ENCODE results near the gene KIAA1328.
"Not testable (repeated sequence)": the region's sequence is repeated elsewhere in the genome, so short reads cannot be mapped to it uniquely, and the experiment has no call there.

KIAA1328 gene

GRCh38 chr18:37161491-37161890, 332.6 kb downstream of the KIAA1328 start:
- DNase-seq: no peak

DNA sequence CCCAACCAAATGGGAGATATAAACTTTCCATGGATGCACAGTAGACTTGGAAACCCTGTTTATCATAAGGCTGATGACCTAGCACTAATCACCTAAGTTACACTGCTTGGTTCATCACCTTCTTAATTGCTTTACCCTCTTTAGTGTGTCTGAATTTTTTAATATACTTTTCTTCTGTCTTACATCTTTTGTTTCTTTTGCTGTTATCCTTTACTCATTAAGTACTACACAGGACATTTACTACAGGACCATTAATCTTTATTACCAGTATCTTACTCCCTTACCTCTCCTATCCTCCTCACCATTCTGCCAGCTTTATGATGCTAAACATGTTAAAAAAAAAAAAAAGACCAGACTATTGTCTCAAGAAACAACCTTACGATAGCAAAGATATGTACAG, 333.6 kb downstream of the KIAA1328 start:
- DNase-seq: no peak

- DNase-seq: no peak
These were observed 334.2 kb downstream of the KIAA1328 start for GRCh38 chr18:37163119-37163518.

- DNase-seq: no peak
These were observed 337.6 kb downstream of the KIAA1328 start for GRCh38 chr18:37166491-37166890.

GRCh38 chr18:37166966-37167365, 338.0 kb downstream of the KIAA1328 start:
- DNase-seq: not testable (repeated sequence)

- no peak for DNase-seq
These were observed 342.1 kb downstream of the KIAA1328 start for GRCh38 chr18:37170984-37171383.

GRCh38 chr18:37173384-37173783, 344.5 kb downstream of the KIAA1328 start:
- no peak for DNase-seq

- peak; percentile 51 for DNase-seq
These were observed 347.0 kb downstream of the KIAA1328 start for GRCh38 chr18:37175727-37176620.

DNA sequence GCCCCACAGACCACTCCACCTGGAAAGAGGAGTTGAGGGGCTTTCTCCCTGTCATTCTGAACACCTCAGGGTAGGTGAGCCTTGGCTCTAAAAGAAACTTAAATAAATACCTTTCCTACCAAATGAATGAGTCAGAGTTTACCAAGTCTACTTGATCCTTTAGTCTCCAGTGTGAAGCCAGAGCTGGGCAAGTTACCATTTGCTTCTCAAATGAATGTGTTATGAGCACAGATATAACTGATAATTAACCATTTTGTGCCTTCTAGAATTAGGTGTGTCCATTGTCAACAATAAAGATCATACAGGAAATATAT, 347.7 kb downstream of the KIAA1328 start:
- DNase-seq: peak; percentile 33

GRCh38 chr18:37179384-37179783, 350.5 kb downstream of the KIAA1328 start:
- DNase-seq: peak; percentile 37

- DNase-seq: no peak
These were observed 351.2 kb downstream of the KIAA1328 start for GRCh38 chr18:37180086-37180485.

DNA sequence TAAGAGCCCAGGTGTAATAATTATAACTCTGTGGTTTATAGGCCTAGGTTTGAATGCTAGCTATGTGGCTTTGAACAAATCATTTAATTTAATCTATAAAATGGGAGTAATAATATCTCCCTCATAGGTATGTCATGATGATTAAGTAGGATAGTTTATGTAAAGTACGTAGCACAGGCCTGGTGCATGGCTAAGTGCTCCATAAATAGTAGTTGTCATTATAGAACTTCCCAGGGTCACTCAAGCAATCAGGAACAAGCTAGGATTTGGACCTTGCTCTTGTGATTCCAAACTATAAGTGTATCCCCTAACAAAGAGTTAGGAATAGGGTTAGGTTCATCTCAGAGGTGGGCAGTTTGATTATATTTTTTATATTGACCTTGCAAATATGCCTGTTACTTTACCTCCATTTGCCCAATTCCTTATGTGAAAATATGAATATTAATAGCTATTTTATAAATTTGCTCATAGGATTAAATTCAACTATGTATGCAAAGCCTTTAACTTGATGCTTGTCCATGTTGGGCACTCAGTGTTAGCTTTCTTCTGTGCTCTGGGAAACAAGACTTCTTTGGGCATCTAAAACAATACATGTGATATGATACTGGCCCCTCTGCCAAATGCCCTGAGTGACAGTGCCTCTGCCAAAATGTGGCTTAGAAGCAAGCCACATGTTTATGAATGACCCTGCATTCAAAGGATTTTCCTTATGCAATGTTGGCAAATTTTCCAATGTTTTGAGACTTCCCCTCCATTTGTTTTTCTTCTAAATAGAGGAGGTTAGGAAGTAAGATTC, 353.6 kb downstream of the KIAA1328 start:
- no peak for DNase-seq

DNA sequence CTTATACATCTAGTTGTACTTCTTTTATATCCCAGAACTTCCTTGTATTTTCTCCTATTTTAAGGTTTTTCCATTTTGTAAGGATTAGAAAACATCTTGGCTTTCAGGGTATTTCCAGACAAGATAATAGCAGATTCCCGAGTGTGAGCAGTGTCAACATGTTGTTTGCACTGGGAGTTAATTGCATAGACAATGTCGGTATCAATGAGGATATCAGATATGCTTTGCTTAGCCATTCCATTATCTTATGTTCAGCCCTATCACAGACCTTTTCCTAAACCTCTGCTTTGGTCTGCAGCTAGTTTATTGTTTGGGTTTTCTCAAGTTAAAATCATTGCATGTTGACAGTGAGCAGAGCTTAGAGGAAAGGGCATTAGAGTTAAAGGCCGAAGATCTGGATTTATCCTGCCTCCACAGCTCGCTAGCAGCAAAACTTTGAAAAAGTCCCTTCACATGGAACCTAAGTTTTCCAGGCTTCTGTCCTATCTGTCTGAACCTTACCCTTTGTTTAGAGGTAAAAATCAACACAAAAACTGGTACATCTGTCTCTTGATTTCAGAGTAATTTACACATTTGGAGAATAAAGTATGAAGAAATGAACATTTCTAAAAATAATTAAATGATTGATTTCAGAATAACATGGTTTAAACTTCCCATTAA, 355.4 kb downstream of the KIAA1328 start:
- DNase-seq: no peak

- DNase-seq: no peak
These were observed 359.3 kb downstream of the KIAA1328 start for GRCh38 chr18:37188016-37188791.

- no peak for DNase-seq
These were observed 370.8 kb downstream of the KIAA1328 start for GRCh38 chr18:37199741-37200140.

GRCh38 chr18:37207343-37207742, 378.4 kb downstream of the KIAA1328 start:
- no peak for DNase-seq

DNA sequence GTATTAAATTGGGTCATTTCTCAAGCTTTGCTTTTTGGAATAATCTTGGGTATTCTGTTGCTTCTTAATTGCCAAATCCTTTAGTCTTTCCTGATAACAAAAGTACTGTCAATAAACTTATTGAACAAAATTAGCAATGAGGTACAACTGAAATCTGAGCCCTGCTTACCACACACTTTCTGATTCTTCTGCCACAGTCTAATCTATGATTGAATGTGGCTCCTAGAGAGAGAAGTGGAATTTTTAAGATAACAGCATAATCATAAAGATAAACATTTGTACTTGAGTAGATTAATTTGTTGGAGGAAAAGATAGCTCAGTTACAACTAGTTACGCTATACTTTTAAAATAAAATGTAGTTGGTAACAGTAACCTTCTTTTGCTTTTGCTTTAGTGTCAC, 381.9 kb downstream of the KIAA1328 start:
- DNase-seq: no peak

DNA sequence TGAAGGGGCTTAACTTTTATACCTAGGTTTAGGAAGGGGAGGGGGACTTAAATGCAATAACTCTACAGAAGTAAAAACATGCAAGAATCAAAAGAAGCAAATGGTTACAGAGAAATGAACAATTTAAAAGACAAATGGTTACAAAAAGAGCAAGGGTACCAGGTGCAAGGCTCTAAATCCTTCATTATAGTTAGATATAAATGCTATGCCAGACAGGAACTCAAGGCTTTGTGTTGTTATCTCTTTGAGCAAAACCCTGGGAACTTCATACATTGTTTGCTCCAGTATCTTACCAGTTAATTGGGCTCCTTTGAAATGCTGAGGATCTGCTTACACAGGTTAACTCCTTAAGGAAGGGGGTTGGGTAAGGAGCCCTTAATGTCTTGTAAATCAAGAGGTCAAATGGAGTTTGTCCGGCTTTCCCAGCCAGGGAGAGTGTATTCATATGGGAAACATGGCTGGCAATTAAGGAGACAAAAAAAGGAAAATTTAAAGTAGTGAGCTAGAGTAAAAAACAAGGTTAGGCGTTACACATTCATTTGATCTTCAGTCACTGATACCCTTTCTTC, 389.2 kb downstream of the KIAA1328 start:
- no peak for DNase-seq

DNA sequence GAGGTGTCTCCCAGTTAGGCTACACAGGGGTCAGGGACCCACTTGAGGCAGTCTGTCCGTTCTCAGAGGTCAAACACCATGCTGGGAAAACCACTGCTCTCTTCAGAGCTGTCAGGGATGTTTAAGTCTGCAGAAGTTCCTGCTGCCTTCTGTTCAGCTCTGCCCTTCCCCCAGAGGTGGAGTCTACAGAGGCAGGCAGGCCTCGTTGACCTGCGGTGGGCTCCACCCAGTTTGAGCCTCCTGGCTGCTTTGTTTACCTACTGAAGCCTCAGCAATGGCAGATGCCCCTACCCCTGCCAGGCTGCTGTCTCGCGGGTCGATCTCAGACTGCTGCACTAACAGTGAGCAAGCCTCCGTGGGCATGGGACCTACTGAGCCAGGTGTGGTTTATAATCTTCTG, 390.3 kb downstream of the KIAA1328 start:
- DNase-seq: no peak

DNA sequence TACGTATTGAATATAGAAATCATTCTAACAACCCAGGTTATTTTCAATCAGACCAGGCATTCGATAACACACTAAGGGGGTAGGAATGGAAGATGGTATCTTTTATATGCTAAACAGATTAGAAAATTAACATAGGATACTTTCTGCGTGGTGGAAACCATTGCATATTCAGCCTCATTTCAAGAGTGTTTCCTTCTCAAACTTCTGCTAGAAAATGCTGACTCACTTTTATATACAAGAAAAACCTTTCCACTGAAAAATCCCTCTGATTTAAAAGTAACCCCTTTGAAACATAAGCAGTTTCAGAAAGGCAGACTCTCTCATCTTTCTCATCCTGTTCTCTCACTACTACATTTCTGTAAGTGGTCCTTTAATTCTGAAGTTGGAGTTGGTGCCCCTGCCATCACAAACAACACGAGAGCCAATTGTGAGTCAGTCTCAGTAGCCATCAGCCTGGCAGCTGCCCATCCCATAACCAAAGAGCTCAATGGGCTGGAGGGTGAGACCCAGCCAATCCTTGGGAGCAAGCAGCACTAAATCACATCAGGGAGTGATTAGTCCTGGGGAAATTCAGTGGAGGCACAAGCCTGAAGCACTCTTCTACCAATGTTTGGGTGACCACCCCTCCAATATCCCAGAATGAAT, 393.5 kb downstream of the KIAA1328 start:
- DNase-seq: no peak

DNA sequence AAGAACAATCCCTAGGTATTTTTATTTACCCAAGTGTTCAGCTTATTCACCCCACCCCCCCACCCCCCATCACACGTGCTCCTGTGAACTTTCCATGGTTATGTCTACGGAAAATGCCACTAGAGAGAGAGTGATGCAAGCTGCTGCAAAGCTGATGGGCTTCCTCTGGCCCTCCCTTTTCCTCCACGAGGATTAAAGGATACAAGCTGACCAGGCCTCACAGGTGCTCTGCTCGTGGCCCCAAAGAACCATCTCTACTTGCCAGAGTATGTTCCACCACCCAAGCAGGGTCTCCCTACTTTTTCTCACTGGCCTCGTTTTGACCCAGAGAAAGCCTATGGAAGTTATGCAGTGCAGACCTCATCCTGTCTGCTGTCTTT, 394.1 kb downstream of the KIAA1328 start:
- DNase-seq: no peak

DNA sequence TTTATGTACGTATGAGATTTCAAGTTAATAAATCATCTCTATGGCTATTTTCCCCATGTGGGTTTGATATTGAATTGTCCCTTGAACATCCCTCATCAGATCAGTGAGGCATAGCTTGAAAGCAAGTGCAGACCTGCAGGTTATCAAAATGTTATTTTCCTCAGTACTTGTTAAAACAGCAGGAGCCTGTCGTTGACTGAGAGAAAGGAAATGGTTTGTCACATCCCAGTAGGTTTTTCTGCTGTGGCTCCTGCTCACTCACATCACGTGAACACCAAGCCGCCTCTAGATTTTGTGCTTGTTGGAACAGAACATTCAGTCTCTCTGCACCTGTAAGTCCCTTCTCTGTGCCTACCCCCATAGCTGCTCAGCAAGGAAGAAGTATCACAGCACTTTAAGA, 396.4 kb downstream of the KIAA1328 start:
- no peak for DNase-seq
